GM12892 (cell line): ENCODE data around the gene ADGRL3.

Experiments
- POLR2A ChIP-seq: IDR thresholded peaks from 2 replicates; pipeline ENCODE4 v1.6.1; 2011; ENCODE audit warnings: low read depth, low read length, control low read depth
- POLR2AphosphoS5 ChIP-seq: IDR thresholded peaks from 2 replicates; pipeline ENCODE4 v1.6.1; 2011; ENCODE audit warnings: low read depth, low read length, control low read depth

GRCh38 chr4:61716426-61716825 lies 516.3 kb downstream of the ADGRL3 start:
- TF ChIP-seq POLR2A (no peak), POLR2AphosphoS5 (no peak)
